MCF 10A (cell line): ENCODE results near the gene PAFAH1B1. TPM values are rescaled to one million over a fixed set of nuclear protein-coding genes. Genes with fewer than 3 reads are reported as not detected.

Experiments used
- BruUV-seq: library from RNA; stranded (reverse); fragments of 400-500 nt; replicated peaks from 2 replicates; lab custom pipeline; 2021; lab: Mats Ljungman, UMichigan
- CTCF ChIA-PET: fragments of 300-600 bp; sonication (Branson Sonifier 250); formaldehyde crosslinking; extraction: SDS; loops from one replicate; lab custom pipeline; 2021; ENCODE audit warnings: antibody characterized with exemption, inconsistent platforms; lab: Yijun Ruan, JAX
- POLR2A ChIA-PET: fragments of 300-600, 350-650 bp; sonication (Branson Sonifier 250); formaldehyde crosslinking; extraction: SDS; loops from one replicate; lab custom pipeline; 2020; ENCODE audit warnings: antibody characterized with exemption, inconsistent platforms; lab: Yijun Ruan, JAX
- DNase-seq: peaks from one replicate; pipeline ENCODE4 v3.0.0-alpha.2; 2018; ENCODE audit not compliant: unreplicated experiment
- H3K27ac Mint-ChIP-seq: one replicate; pipeline ENCODE4 v1.8.0; 2022; ENCODE audit warnings: mild to moderate bottlenecking, low read depth, mixed read lengths; ENCODE audit not compliant: unreplicated experiment
- H3K27me3 Mint-ChIP-seq: one replicate; pipeline ENCODE4 v1.8.0; 2022; ENCODE audit warnings: mixed read lengths; ENCODE audit not compliant: insufficient read depth, unreplicated experiment
- H3K36me3 Mint-ChIP-seq: one replicate; pipeline ENCODE4 v1.8.0; 2022; ENCODE audit warnings: mild to moderate bottlenecking, moderate library complexity, mixed read lengths; ENCODE audit not compliant: insufficient read depth, unreplicated experiment
- H3K4me1 Mint-ChIP-seq: one replicate; pipeline ENCODE4 v1.8.0; 2022; ENCODE audit warnings: mixed read lengths; ENCODE audit not compliant: insufficient read depth, unreplicated experiment
- H3K4me3 Mint-ChIP-seq: one replicate; pipeline ENCODE4 v1.8.0; 2022; ENCODE audit warnings: mild to moderate bottlenecking, moderate library complexity, mixed read lengths; ENCODE audit not compliant: unreplicated experiment
- H3K9me3 Mint-ChIP-seq: one replicate; pipeline ENCODE4 v1.8.0; 2022; ENCODE audit warnings: mixed read lengths; ENCODE audit not compliant: unreplicated experiment
- intact Hi-C: fragments of 100-400 bp; cut with micrococcal nuclease; formaldehyde crosslinking; loops from 2 replicates; pipeline ENCODE4 v1.14.1; 2022
- total RNA-seq: library from RNA; stranded (reverse); gene quantifications from 2 replicates; pipeline ENCODE4 v1.2.3, GENCODE V29; 2022
- TF ChIP-seq, protein P1 (sequence below): fragments of 200-600 bp; IDR thresholded peaks from one replicate; pipeline ENCODE4 v1.8.0; 2022; ENCODE audit warnings: antibody characterized with exemption, mild to moderate bottlenecking; ENCODE audit not compliant: unreplicated experiment

PAFAH1B1 gene
- total RNA-seq, 1 experiment from 2014 or later: 170 TPM

DNA sequence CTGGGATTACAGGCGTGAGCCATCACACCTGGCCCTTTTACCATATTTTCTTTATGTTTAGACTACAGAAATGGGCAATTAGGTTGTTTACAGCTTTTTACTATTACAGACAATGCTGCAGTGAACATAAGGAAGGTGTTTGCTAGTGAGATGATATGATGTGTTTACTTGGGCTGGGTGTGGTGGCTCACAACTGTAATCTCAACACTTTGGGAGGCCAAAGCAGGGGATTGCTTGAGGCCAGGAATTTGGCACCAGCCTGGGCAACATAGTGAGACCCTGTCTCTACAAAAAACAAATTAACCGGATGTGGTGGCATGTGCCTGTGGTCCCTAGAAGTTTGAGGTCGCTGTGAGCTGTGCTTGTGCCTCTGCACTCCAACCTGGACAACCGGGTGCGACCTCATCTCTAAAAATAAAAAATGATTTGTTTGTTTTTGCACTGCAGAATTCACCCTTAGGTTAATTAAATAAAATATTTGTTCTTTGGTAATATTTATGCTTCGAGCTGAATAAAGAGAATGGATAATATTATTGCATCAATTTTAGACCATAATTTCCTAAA lies 15.0 kb downstream of the PAFAH1B1 start:
- intact Hi-C loops: no loop called here

DNA sequence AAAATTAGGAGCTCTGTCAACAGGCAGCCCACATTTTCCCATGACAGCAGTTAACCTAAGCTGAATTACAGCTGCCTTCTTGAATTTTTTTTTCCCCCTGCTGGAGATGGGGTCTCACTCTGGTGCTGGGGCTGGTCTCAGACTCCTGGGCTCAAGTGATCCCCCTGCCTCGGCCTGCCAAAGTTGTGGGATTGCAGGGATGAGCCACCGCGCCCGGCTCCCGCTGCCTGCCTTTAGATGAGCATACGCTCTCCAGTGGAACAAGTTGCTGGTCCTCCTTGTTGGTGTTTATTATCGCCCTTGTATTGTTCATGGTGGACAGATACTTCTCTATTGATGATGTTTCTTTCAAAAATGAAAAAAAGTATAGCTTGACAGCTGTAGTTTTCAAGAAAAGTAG lies 15.6 kb downstream of the PAFAH1B1 start:
- H3K9me3 Mint-ChIP-seq: no peaks in the 10 kb centered on the region
- DNase-seq: no peak
- no TSS peak for BruUV-seq
- peaks cover 4% of the 10 kb centered on the region for H3K36me3 Mint-ChIP-seq
- ChIA-PET CTCF (interaction anchor here (0.8 kb wide), 1 partner anchor 8 kb away, joined by 3 read pairs; no protein-coding TSS in a partner anchor), POLR2A (interaction anchor here (0.9 to 1.8 kb wide), 2 partner anchors 11 to 14 kb away, joined by 3 to 7 read pairs; no protein-coding TSS in a partner anchor)
- H3K4me1 Mint-ChIP-seq: peaks cover 23% of the 10 kb centered on the region
- H3K27ac Mint-ChIP-seq: no peak overlapping the region
- H3K27me3 Mint-ChIP-seq: no peaks in the 10 kb centered on the region
- intact Hi-C loops: no loop called here
- TF ChIP-seq, protein P1, sequence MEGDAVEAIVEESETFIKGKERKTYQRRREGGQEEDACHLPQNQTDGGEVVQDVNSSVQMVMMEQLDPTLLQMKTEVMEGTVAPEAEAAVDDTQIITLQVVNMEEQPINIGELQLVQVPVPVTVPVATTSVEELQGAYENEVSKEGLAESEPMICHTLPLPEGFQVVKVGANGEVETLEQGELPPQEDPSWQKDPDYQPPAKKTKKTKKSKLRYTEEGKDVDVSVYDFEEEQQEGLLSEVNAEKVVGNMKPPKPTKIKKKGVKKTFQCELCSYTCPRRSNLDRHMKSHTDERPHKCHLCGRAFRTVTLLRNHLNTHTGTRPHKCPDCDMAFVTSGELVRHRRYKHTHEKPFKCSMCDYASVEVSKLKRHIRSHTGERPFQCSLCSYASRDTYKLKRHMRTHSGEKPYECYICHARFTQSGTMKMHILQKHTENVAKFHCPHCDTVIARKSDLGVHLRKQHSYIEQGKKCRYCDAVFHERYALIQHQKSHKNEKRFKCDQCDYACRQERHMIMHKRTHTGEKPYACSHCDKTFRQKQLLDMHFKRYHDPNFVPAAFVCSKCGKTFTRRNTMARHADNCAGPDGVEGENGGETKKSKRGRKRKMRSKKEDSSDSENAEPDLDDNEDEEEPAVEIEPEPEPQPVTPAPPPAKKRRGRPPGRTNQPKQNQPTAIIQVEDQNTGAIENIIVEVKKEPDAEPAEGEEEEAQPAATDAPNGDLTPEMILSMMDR: no peak
- no peak overlapping the region for H3K4me3 Mint-ChIP-seq

More for the DNA sequence above, 15.0 kb downstream of the PAFAH1B1 start:
- no peaks in the 10 kb centered on the region for H3K9me3 Mint-ChIP-seq
- TF ChIP-seq, protein P1: no peak
- CTCF ChIA-PET: interaction anchor here (0.8 kb wide), 1 partner anchor 8 kb away, joined by 3 read pairs; no protein-coding TSS in a partner anchor
- no peak overlapping the region for H3K4me3 Mint-ChIP-seq
- DNase-seq: no peak
- POLR2A ChIA-PET: interaction anchor here (0.8 kb wide), 1 partner anchor 97 kb away, joined by 3 read pairs; the partner anchor contains the start of gene METTL16
- BruUV-seq: no TSS peak
- H3K36me3 Mint-ChIP-seq: peaks cover 7% of the 10 kb centered on the region
- no peak overlapping the region for H3K27ac Mint-ChIP-seq
- no peaks in the 10 kb centered on the region for H3K27me3 Mint-ChIP-seq
- peaks cover 23% of the 10 kb centered on the region for H3K4me1 Mint-ChIP-seq

DNA sequence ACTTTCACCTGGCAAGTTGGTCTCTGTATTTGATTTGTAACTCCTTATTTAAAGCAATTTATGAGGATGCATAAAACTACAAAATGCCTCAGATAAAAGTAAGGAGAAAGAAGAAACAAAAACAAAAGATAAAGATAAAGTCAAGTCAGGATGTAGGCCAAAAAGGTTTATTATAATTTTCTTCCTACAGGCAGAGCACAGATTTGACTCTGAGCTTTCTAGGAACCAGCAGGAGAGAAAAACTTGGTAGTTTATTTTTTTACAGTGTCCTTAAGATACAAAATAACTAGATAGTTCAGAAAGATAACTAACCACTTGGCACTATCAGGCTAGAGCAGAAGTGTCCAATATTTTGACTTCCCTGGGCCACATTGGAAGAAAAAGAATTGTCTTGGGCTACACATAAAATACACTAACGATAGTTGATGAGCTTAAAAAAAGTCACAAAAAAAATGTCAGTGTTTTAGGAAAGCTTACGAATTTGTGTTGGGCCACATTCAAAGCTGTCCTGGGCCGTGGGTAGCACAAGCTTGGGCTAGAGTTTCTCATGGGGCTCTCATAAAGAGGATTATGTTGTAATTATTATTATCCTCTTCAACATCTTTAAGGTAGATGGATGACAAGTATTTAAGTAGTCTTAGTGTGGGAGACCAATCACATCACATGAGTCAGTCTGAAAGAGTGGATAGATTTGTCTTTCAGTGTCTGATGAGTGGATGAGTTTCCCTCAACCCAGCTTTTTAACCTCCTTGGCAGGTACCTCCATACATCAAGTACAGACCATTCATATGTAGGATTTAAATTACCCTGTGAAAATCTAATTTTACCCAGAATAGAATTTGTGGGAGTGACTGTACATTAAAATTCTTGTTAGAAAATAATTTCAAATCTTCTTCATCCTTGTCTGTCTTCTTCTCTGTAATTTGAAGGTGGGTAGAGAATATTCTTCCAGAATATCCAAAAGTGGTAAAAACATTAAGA lies 17.0 kb downstream of the PAFAH1B1 start:
- H3K27me3 Mint-ChIP-seq: no peaks in the 10 kb centered on the region
- H3K4me1 Mint-ChIP-seq: peaks cover 15% of the 10 kb centered on the region
- H3K9me3 Mint-ChIP-seq: no peaks in the 10 kb centered on the region
- intact Hi-C loops: no loop called here
- H3K4me3 Mint-ChIP-seq: no peak overlapping the region
- no peak overlapping the region for H3K27ac Mint-ChIP-seq
- no peak for DNase-seq
- POLR2A ChIA-PET: interaction anchor here (0.7 to 2.1 kb wide), 3 partner anchors 12 to 368 kb away, joined by 3 to 7 read pairs (median 4); no protein-coding TSS in a partner anchor
- CTCF ChIA-PET: no interaction called here
- TF ChIP-seq, protein P1: no peak
- peaks cover 4% of the 10 kb centered on the region for H3K36me3 Mint-ChIP-seq
- BruUV-seq: no TSS peak

DNA sequence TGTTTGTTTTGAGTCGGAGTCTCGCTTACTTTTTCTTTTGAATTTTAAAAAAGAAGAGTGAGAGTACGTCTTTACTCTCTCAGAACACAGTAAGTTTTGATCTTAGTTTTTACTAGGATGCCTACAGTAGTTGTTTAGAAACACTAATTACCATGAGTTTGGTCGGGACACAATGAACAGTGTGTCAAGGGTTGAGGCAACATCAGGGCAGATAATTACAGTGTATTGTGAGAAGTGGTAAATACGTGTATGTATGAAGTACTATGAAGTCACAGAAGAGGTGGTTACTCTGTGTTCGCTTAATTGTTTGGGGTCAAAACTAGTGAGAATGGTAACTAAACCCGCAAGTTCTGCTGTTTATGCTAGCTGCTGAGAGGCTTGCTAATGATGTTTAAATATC lies 18.2 kb downstream of the PAFAH1B1 start:
- no peak for DNase-seq
- no peaks in the 10 kb centered on the region for H3K9me3 Mint-ChIP-seq
- ChIA-PET POLR2A (interaction anchor here (2.1 kb wide), 1 partner anchor 16 kb away, joined by 4 read pairs; no protein-coding TSS in a partner anchor), CTCF (interaction anchor here (0.7 kb wide), 2 partner anchors 45 to 71 kb away, joined by 3 to 4 read pairs; no protein-coding TSS in a partner anchor)
- H3K4me3 Mint-ChIP-seq: no peak overlapping the region
- peaks cover 21% of the 10 kb centered on the region for H3K4me1 Mint-ChIP-seq
- H3K36me3 Mint-ChIP-seq: peaks cover 11% of the 10 kb centered on the region
- H3K27ac Mint-ChIP-seq: no peak overlapping the region
- TF ChIP-seq, protein P1: no peak
- no TSS peak for BruUV-seq
- H3K27me3 Mint-ChIP-seq: no peaks in the 10 kb centered on the region
- intact Hi-C loops: no loop called here
